DMS114 treated with DMSO at 0.1 percent for 48 hours (cell line): ENCODE data around the gene FAM216A.
"Not testable (repeated sequence)": the region's sequence is repeated elsewhere in the genome, so short reads cannot be mapped to it uniquely, and the experiment has no call there.

Experiments
- DNase-seq: peaks from one replicate; lab custom pipeline; 2025; ENCODE audit not compliant: unreplicated experiment; lab: John Stamatoyannopoulos, UW

The FAM216A gene

DNA sequence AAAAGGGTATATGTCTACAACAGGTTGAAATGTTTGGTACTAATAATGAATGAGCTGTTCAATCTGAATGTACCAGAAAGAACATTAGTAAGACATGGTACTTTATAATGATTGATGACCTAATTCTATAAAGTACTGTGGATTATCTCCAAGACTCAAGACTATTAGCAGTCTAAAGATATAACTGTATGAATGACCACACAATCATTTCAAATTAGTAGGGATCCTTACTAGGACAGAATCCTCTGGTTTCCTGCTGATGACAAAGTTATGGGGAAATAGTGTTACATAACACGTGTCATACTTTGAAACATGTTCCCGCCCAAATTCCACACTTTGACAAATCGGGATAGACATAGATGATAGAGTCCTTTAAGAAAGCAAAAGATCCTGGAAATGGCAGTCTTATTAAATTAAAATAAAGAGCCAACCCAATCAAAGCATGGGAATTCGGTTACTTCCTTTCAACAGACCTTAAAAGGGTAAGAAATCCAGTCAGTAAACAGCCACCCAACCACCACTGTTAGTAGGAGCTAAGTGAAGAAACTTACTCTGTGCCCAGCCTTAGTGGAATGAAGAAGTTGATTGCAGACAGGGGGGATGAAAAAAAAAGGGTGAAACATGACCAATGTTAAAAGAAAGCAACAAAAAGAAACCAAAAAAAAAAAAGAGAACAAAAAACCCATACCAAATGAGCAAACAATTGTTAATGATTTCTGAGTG lies 30.5 kb downstream of the FAM216A start:
- no peak for DNase-seq

DNA sequence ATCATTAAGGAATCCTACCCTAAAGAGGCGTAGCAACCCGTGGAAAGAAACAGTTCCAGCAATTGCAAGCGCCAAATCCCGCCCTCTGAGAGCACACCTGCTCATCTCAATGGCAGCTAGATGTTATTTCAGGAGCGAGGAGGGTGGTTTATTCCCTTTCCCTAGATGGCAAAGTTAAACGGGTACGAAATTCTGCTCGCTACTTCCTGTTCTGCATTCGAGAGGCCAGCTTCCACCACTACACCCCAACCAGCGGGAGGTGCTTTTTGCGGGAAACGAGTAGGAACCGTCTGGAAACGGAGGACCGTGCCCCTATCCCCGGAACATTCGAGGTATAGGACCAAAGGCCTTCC lies 32.7 kb downstream of the FAM216A start:
- DNase-seq = peak; percentile 53

DNA sequence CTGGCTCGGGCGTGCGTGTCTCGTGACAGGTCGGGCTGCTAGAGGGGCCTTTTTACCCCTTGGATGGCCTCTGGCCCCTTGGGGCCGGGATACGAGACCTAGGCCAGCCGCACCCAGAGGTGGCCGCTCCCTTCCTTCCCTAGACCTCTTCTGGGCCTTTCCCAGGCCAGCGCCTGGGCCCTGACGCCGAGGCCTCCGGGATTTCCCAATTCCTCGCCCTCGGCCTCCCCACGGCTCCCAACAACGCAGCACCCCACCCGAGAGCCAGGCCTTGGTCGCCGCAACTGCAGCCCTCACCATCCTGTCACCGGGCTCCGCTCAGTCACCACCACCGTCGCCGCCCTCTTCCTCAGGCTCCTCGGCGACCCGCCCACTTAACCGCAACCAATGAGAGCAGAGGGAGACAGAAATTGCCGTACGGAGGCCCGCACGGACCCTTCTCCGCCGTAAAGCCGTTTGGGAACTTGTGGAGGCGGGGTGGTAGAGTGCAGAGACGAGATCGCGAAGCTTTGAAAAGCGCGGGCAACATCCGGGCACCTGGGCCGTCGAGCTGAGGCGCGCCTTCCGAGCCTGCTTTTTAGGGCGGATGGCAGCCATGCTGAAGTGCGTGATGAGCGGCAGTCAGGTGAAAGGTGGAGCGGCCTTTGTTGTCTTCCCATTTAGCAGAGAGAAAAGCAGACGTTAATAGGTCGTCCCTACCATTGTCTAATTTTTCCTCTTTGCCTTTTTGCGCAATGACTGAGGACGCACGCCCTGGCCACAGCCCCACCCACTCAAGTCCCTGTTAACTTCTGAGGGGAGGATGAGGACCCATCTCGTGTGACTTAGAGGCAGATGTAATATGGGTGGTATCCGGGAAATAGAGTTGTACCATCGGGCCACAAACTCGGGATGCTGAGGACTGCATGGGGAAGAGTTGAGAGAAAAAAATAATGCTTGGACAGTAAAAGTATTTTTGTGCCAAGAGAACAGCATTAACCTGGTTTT lies 33.4 kb downstream of the FAM216A start, which contains the start of the genes RAD9B and VPS29:
TSS of gene RAD9B (plus strand) at position 580 of the 987 bp plus-strand sequence. CDS start at position 587, 7 bp downstream.
TSS of gene VPS29 (minus strand) at position 360 of the 987 bp plus-strand sequence. CDS start at position 300, 60 bp downstream.
- DNase-seq = peak; percentile 99

DNA sequence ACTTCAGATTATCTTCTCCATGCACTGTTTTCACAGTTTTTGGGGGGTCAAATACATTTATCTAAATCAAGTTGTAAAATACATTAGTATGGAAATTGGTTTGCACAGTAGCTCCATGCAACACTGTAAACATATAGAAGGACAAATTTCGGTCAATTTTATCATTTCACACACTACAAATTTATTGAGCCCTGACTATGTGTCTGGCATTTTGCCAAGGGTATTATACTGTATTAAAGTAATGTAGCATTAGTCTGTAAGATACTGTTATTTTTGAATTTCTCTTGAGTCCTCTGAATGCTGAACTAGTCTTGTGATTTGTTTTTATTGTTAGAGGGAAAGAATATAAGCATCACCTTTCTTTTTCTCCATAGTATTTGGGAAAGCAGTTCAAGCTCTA lies 34.8 kb downstream of the FAM216A start:
- DNase-seq = no peak

DNA sequence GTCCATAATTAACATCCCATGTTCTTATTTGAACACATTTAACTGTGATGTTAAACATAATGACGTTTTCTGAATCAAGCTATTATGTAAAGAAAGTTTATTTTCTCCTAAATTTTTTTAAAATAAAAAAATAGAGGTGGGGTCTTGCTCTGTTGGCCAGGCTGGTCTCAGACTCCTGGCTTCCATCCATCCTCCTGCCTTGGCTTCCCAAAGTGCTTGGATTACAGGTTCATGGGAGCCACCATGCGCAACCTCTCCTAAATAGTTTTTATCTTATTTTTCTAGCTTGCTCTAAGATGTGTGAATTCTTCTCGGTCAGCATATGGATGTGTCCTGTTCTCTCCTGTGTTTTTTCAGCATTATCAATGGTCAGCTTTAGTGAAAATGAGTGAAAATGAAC lies 36.7 kb downstream of the FAM216A start:
- DNase-seq = no peak

DNA sequence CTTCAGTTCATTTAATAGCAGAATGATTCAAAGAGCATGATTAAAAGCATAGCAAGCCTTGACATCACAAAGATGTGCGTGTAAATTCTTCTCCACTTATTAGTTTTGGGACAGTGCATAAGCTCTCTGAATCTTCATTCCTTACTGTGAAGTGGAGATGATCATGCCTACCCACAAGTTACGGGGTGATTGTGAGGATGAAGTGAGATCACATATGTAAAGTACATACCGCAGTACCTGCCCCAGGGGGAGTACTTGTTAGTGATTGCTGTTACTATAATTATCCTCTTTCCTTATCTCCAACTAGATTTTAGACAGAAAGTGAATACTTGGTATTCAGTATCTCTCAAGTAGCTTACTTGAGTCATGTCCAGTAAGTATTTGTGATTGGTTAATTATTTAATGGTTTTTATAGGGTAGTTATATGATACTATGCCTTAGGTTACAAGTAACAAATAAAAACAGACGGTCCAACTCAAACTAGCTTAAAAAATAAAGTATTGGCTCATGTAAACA lies 39.5 kb downstream of the FAM216A start:
- DNase-seq = no peak

DNA sequence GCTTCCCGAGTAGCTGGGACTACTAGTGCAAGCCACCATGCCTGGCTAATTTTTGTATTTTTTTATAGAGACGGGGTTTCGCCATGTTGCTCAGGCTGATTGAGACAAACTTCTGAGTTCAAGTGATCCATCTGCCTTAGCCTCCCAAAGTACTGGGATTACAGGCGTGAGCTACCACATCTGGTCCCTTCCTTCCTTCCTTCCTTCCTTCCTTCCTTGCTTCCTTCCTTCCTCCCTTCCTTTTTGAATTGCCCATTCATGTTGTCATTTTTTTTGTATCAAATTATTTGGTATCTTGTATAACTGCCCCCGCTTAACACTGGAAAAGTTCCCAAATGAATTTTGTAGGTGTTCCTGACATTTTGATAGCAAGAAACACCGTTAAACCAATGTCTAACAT lies 45.2 kb downstream of the FAM216A start:
- DNase-seq = no peak

DNA sequence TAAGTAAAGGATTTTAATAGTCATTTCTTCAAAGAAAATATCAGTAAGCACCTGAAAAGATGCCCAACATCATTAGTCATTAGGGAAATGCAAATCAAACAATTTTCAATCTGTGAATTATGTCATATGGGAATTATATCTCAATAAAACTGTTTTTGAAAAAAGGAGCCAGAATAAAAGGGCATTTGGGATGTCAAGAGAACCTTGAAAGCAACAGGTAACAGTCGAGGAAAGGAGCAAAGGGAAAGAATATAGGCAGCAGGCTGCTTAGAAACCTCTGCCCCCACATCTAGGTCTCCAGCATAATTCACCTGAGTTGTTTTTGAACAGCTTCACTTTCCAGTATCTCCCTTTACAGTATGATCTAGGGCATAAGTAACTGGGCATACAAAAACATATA lies 45.7 kb downstream of the FAM216A start:
- no peak for DNase-seq

DNA sequence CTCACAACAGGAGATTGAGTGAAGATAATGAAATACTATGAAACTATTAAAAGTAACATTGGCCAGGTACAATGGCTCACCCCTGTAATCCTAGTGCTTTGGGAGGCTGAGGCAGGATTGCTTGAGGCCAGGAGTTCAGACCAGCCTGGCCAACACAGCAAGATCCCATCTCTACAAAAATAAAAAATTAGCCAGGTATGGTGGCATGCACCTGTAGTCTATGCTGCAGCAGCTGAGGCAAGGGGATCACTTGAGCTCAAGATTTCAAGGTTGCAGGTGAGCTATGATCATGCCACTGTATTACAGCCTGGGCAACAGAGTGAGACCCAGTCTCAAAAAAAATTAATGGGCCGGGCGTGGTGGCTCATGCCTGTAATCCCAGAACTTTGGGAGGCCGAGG lies 48.4 kb downstream of the FAM216A start:
- DNase-seq = no peak

DNA sequence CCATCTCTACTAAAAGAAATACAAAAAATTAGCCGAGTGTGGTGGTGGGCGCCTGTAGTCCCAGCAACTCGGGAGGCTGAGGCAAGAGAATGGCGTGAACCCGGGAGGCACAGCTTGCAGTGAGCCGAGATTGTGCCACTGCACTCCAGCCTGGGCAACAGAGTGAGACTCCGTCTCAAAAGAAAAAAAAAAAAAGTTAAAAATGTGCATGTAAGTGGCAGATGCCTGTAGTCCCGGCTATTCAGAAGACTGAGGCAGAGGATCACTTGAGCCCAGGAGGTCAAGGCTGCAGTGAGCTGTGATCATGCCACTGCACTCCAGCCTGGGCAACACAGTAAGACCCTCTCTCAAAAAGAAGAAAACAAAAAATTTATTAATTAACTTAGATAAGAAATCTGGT lies 49.4 kb downstream of the FAM216A start:
- not testable (repeated sequence) for DNase-seq

DNA sequence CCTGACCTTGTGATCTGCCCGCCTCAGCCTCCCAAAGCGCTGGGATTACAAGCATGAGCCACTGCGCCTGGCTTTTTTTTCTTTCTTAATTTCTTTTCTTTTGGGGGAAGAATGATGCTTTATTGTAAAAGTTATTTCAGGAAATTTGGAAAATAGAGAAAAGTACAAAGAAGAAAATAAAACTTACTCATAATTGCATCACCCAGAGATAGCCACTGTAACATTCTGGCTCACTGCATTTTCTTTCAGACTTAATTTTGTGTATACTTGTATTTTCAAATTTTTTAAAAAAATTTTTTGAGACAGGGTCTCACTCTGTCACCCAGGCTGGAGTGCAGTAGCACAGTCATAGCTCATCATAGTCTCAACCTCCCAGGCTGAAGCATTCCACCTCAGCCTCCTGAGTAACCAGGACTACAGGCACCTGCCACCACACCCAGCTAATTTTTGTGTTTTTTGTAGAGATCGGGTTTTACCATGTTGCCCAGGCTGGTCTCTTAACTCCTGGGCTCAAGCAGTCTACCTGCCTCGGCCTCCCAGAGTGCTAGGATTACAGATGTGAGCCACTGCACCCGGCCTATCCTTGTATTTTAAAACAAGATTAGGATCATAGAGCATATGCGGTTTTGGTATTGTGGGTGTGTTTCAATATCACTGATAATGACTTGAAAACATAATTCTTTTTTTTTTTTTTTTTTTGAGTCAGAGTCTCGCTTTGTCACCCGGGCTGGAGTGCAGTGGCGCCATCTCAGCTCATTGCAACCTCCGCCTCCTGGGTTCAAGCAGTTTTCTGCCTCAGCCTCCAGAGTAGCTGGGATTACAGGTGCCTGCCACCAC lies 52.4 kb downstream of the FAM216A start:
- DNase-seq = not testable (repeated sequence)

DNA sequence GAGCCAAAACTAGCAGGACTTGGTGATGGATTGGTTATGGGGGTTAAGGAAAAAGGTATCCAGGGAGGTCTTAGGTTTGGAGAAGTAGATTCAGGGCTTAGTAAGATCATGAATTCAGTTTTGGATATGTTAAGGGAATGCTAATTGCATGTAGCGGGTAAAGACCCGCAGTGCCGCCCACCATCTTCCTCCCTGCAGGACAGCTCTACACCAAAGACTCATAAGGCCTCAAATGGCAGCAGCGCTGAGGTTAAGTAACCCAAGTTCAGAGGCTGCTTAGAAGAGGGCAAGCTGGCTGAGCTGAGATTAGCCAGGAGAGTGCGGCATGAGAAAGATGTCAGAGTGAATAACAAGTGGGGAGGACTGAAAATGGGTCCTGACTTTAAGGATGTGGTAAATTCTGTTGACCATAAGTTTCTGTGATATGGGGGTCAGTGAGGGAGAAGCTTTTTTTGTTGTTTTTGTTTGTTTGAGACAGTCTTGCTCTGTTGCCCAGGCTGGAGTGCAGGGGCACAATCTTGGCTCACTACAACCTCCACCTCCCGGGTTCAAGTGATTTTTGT lies 59.7 kb downstream of the FAM216A start:
- no peak for DNase-seq

DNA sequence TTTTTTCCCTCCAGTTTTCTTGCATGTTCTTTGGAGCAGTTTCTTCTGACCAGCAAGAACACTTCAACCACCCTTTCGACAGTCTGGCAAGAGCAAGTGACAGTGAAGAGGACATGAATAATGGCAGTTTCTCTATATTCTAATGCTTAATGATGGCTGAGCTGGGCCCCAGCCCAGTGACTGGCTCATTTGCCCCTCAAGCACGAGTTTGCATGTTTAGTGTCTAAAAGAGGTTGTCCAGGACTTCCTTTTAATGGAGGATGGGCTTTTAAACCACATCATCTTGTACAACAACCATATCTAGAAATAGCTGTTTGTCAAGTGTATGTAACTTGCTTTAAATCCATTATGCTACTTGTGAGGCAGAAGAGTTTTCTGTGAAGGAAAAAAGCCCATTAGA lies 61.9 kb downstream of the FAM216A start:
- no peak for DNase-seq

DNA sequence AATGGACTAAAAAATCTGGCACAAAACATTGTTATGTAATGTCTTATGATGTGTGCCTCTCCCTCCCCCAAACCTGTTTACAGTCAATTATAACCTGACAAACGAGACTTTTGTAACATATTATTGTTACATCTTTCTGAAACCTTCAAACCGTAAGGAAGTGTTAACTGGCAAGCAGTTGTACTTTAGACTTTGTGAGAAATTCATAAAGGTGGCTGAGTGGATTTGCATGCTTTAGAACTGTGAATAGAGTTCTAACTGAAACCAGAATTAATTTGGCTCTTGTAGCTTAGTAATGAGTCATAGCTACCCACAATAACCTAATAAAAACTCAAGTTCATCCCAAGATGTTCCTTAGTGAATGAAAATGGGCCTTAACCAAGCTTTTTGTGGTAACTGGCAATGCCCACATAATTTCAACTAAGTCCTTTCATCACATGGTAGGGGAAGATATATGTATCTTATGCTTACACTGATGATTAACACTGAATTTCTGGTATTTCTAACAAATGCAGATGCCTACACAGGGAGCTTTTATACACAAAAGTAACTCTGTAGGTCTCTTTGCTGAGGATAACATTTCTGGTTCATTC lies 63.2 kb downstream of the FAM216A start:
- no peak for DNase-seq

DNA sequence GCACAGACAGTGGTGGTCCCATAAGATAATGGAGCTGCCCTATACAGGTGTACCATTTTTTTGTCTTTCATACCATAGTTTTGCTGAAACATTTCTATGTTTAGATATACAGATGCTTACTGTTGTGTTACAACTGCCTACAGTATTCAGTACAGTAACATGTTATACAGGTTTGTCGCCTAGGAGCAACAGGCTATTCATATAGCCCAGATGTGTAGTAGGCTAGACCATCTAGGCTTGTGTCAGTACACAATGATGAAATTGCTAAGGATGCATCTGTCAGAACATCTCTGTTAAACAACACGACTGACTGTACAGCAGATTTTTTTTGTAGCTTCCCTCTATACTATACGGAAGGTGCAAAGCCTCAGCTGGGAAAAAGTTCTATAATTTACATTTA lies 64.0 kb downstream of the FAM216A start:
- DNase-seq = no peak

DNA sequence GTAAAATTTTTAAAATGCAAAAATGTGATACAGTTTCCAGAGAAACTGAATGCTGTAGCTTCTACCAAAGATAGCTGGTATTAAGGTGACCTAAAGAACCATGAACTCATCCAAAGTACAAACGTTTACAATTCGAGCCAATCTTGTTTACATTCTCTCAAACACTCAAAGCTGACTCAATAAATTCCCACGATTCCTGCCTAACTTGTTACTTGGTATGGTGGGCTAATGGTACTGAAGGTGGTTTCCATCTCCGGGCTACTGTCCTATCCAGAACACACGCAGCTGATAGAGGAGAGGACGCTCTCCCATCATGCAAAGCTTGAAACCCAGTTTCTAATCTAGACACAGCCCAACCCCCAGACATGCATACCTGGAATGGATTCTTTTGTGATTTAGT lies 65.0 kb downstream of the FAM216A start:
- DNase-seq = no peak

DNA sequence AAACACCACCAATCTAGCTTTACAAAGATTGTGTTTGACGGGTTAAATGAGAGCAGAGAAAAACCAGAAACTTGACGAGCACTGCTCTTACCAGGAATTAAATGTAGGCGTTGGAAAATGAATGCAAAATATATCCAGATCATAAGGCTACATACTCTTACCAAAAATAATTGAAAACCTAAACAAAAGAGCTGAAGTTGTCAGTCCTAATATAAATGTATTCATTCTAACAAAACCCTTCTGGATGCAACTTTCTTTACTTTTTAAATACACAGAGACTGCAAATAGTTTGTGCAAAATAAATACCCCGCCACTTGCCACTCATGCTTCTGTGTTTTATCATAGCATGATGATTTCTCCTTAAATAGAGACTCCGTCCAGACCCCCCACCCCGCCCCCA lies 66.2 kb downstream of the FAM216A start:
- no peak for DNase-seq

DNA sequence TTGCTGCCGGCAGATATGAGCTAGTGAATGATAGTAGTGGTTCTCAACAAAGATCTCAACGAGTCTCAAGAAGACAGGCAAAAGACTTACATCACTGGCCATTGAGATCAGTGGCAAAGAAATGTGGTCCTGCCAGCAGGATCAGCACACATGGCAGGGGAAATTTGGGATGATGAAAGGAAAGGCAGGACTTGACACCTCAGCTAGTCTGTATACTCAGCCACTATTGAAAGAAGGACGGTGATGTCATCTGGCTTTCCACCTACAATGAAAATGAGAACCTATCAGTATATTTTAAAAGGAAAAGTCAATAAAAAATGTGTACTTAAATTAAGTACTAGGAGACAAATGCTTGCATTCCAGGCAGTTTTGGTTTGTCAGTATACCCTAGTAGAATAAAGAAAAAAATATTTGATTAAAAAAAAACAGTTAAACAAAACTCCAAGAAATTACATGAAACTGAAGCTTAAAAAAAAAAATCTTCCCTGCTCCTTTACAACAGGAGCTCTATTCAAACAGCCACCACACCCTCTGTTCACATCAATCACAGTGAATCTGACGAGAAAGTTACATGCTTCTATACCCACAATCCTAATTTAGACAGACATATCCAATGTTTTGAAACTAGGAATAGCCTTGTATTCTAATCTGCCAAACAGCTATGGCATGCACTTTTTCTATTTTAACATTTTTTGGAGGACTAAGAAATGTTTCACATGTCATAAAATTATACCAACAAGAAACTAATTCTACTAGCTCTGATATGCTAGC lies 68.4 kb downstream of the FAM216A start:
- no peak for DNase-seq

DNA sequence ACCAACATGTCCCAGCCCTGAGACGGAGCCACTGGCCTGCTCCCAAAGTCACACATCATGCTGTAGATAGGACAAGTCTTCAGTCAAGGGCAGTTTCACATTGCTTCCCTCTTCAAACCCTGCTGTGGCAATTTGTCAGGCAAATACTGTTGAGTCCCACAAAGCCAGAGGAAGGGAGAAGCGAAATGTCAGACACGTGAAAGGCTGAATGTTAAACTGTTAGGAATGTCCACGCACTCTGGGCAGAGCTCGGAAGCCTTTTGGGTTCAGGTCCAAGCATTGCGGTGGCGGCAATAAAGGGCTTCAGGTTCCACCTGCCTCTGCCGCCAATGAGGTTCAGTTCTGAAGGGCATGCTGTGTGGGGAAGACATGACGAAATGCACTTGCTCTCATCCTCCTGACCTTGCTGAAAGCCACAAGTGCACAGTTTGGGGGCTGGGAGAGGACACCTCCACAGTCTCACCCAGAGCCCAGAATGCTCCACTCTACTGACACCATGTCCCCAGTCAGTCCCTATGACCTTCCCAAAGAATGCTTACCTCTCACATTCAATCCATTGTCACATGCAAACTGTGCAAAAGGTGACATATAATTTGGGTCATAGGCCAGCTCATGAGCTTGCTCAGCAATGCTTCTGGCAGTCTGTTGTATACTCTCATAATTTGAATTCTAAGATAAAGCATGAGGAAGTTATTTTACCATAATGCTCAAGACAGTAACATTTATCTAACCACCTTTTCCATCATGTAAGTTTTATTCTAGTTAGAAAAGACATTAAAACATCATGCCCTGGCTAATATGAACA lies 69.2 kb downstream of the FAM216A start:
- DNase-seq = no peak
